Measurements from ENCODE around the gene TSLP. TPM values are rescaled to one million over a fixed set of nuclear protein-coding genes. Genes with fewer than 3 reads are reported as not detected.

Gene TSLP
- polyA plus RNA-seq (2013) = 0.40 and 0.42 TPM in 2 replicates

GRCh38 chr5:111071413-111071812 is at the start of gene TSLP:
TSLP (plus strand) TSS chr5:111071713; CDS start chr5:111071891, 178 bp downstream.
- no peak within 1 kb of the TSS for H2BK5ac ChIP-seq (ENCODE audit: low read depth, low read length, poor library complexity)
- H2AK5ac ChIP-seq (ENCODE audit: low read length) = no peak within 1 kb of the TSS
- peaks cover 1% of the 10 kb centered on the region for H3K79me2 ChIP-seq (ENCODE audit: control insufficient read depth, insufficient read depth, low read length, poor library complexity)
- no peak within 1 kb of the TSS for H3K9ac ChIP-seq (ENCODE audit: low read length)
- H2AFZ ChIP-seq (ENCODE audit: insufficient read depth, low read length, poor library complexity) = peak within 1 kb of the TSS; percentile 39
- H3K18ac ChIP-seq (ENCODE audit: low read length) = no peak within 1 kb of the TSS
- H3K27ac ChIP-seq (ENCODE audit: low read depth, low read length) = no peak within 1 kb of the TSS
- no peak within 1 kb of the TSS for H3K23ac ChIP-seq (ENCODE audit: low read length)
- no peak within 1 kb of the TSS for H4K12ac ChIP-seq (ENCODE audit: low read depth, low read length)
- H3K4me2 ChIP-seq (ENCODE audit: low read length) = peak within 1 kb of the TSS; percentile 57
- H2BK120ac ChIP-seq (ENCODE audit: insufficient read depth, low read length, poor library complexity) = no peak within 1 kb of the TSS
- H4K8ac ChIP-seq (ENCODE audit: low read depth, low read length) = no peak within 1 kb of the TSS
- H3K4ac ChIP-seq (ENCODE audit: low read depth, low read length) = no peak within 1 kb of the TSS
- no CpG with 5 or more reads among the region's 4 CpGs for WGBS (ENCODE audit: extremely low coverage, insufficient coverage, insufficient read length)
- peaks cover 16% of the 10 kb centered on the region for H3K27me3 ChIP-seq (ENCODE audit: insufficient read depth, low read length)
- H3K79me1 ChIP-seq (ENCODE audit: low read length) = peaks cover 3% of the 10 kb centered on the region
- no peak within 1 kb of the TSS for H2BK12ac ChIP-seq (ENCODE audit: low read length)
- DNase-seq = no peak
- no peak within 1 kb of the TSS for H3K14ac ChIP-seq (ENCODE audit: low read length)
- peaks cover 0 to 5% of the 10 kb centered on the region in 2 experiments for H3K4me1 ChIP-seq (ENCODE audit: control insufficient read depth in 1 of 2, insufficient read depth in 2 of 2, low read length in 2 of 2)
- H3K4me3 ChIP-seq (ENCODE audit: low read depth, low read length) = no peak within 1 kb of the TSS
- no peak within 1 kb of the TSS for H4K91ac ChIP-seq (ENCODE audit: low read depth, low read length)
- H3K9me3 ChIP-seq (ENCODE audit: insufficient read depth, low read depth, low read length) = no peaks in the 10 kb centered on the region
- H3K36me3 ChIP-seq (ENCODE audit: control insufficient read depth in 1 of 2, insufficient read depth in 2 of 2, low read length in 2 of 2) = no peaks in the 10 kb centered on the region

GRCh38 chr5:111022301-111022700 is 49.2 kb upstream of the TSLP start:
- Histone ChIP-seq H2BK120ac (ENCODE audit: insufficient read depth, low read length, poor library complexity) (no peak overlapping the region), H3K23ac (ENCODE audit: low read length) (no peak overlapping the region), H3K9me3 (ENCODE audit: insufficient read depth, low read depth, low read length) (no peaks in the 10 kb centered on the region), H3K27ac (ENCODE audit: low read depth, low read length) (no peak overlapping the region), H2AFZ (ENCODE audit: insufficient read depth, low read length, poor library complexity) (no peak overlapping the region), H4K12ac (ENCODE audit: low read depth, low read length) (no peak overlapping the region), H4K91ac (ENCODE audit: low read depth, low read length) (no peak overlapping the region), H3K4me2 (ENCODE audit: low read length) (no peak overlapping the region), H2AK5ac (ENCODE audit: low read length) (no peak overlapping the region), H3K4me3 (ENCODE audit: low read depth, low read length) (no peak overlapping the region), H4K8ac (ENCODE audit: low read depth, low read length) (no peak overlapping the region), H2BK12ac (ENCODE audit: low read length) (no peak overlapping the region), H3K4ac (ENCODE audit: low read depth, low read length) (no peak overlapping the region), H3K4me1 (ENCODE audit: control insufficient read depth in 1 of 2, insufficient read depth in 2 of 2, low read length in 2 of 2) (no peaks in the 10 kb centered on the region), H3K79me2 (ENCODE audit: control insufficient read depth, insufficient read depth, low read length, poor library complexity) (no peaks in the 10 kb centered on the region), H3K9ac (ENCODE audit: low read length) (no peak overlapping the region), H3K36me3 (ENCODE audit: control insufficient read depth in 1 of 2, insufficient read depth in 2 of 2, low read length in 2 of 2) (no peaks in the 10 kb centered on the region), H3K79me1 (ENCODE audit: low read length) (no peaks in the 10 kb centered on the region), H3K27me3 (ENCODE audit: insufficient read depth, low read length) (no peaks in the 10 kb centered on the region), H2BK5ac (ENCODE audit: low read depth, low read length, poor library complexity) (no peak overlapping the region), H3K14ac (ENCODE audit: low read length) (no peak overlapping the region), H3K18ac (ENCODE audit: low read length) (no peak overlapping the region)
- no CpG with 5 or more reads among the region's 5 CpGs for WGBS (ENCODE audit: extremely low coverage, insufficient coverage, insufficient read length)
- no peak for DNase-seq

- no peak overlapping the region for H3K23ac ChIP-seq (ENCODE audit: low read length)
- peaks cover 0 to 2% of the 10 kb centered on the region in 2 experiments for H3K36me3 ChIP-seq (ENCODE audit: control insufficient read depth in 1 of 2, insufficient read depth in 2 of 2, low read length in 2 of 2)
- WGBS (ENCODE audit: extremely low coverage, insufficient coverage, insufficient read length) = no CpG with 5 or more reads among the region's 2 CpGs
These were observed 42.6 kb upstream of the TSLP start for GRCh38 chr5:111028865-111029264.

GRCh38 chr5:111043712-111044506 is 27.6 kb upstream of the TSLP start:
- Histone ChIP-seq H2BK5ac (ENCODE audit: low read depth, low read length, poor library complexity) (no peak overlapping the region), H3K4me2 (ENCODE audit: low read length) (no peak overlapping the region)

More at GRCh38 chr5:111028865-111029264, 42.6 kb upstream of the TSLP start:
- H2AFZ ChIP-seq (ENCODE audit: insufficient read depth, low read length, poor library complexity) = no peak overlapping the region
- H3K79me1 ChIP-seq (ENCODE audit: low read length) = no peaks in the 10 kb centered on the region
- H4K91ac ChIP-seq (ENCODE audit: low read depth, low read length) = no peak overlapping the region
- no peaks in the 10 kb centered on the region for H3K79me2 ChIP-seq (ENCODE audit: control insufficient read depth, insufficient read depth, low read length, poor library complexity)
- no peak overlapping the region for H3K4me2 ChIP-seq (ENCODE audit: low read length)
- H3K4me3 ChIP-seq (ENCODE audit: low read depth, low read length) = no peak overlapping the region
- no peaks in the 10 kb centered on the region for H3K27me3 ChIP-seq (ENCODE audit: insufficient read depth, low read length)
- no peak overlapping the region for H4K12ac ChIP-seq (ENCODE audit: low read depth, low read length)
- H3K4ac ChIP-seq (ENCODE audit: low read depth, low read length) = no peak overlapping the region
- H2AK5ac ChIP-seq (ENCODE audit: low read length) = no peak overlapping the region
- H4K8ac ChIP-seq (ENCODE audit: low read depth, low read length) = no peak overlapping the region
- peaks cover 2% of the 10 kb centered on the region for H3K9me3 ChIP-seq (ENCODE audit: insufficient read depth, low read depth, low read length)
- no peak for DNase-seq
- H2BK12ac ChIP-seq (ENCODE audit: low read length) = no peak overlapping the region
- no peak overlapping the region for H3K9ac ChIP-seq (ENCODE audit: low read length)
- H3K14ac ChIP-seq (ENCODE audit: low read length) = no peak overlapping the region
- H2BK120ac ChIP-seq (ENCODE audit: insufficient read depth, low read length, poor library complexity) = no peak overlapping the region
- no peak overlapping the region for H3K18ac ChIP-seq (ENCODE audit: low read length)
- H3K27ac ChIP-seq (ENCODE audit: low read depth, low read length) = no peak overlapping the region
- no peak overlapping the region for H2BK5ac ChIP-seq (ENCODE audit: low read depth, low read length, poor library complexity)
- no peaks in the 10 kb centered on the region for H3K4me1 ChIP-seq (ENCODE audit: control insufficient read depth in 1 of 2, insufficient read depth in 2 of 2, low read length in 2 of 2)

More at GRCh38 chr5:111043712-111044506, 27.6 kb upstream of the TSLP start:
- Histone ChIP-seq H3K18ac (ENCODE audit: low read length) (no peak overlapping the region), H3K79me1 (ENCODE audit: low read length) (no peaks in the 10 kb centered on the region), H3K4ac (ENCODE audit: low read depth, low read length) (no peak overlapping the region), H3K36me3 (ENCODE audit: control insufficient read depth in 1 of 2, insufficient read depth in 2 of 2, low read length in 2 of 2) (no peaks in the 10 kb centered on the region), H2BK12ac (ENCODE audit: low read length) (no peak overlapping the region), H2AFZ (ENCODE audit: insufficient read depth, low read length, poor library complexity) (no peak overlapping the region), H2AK5ac (ENCODE audit: low read length) (no peak overlapping the region), H4K12ac (ENCODE audit: low read depth, low read length) (no peak overlapping the region), H4K91ac (ENCODE audit: low read depth, low read length) (no peak overlapping the region), H3K27me3 (ENCODE audit: insufficient read depth, low read length) (no peaks in the 10 kb centered on the region), H3K27ac (ENCODE audit: low read depth, low read length) (no peak overlapping the region), H2BK120ac (ENCODE audit: insufficient read depth, low read length, poor library complexity) (no peak overlapping the region), H3K14ac (ENCODE audit: low read length) (no peak overlapping the region), H3K9ac (ENCODE audit: low read length) (no peak overlapping the region), H3K4me3 (ENCODE audit: low read depth, low read length) (no peak overlapping the region), H3K9me3 (ENCODE audit: insufficient read depth, low read depth, low read length) (no peaks in the 10 kb centered on the region), H4K8ac (ENCODE audit: low read depth, low read length) (no peak overlapping the region), H3K79me2 (ENCODE audit: control insufficient read depth, insufficient read depth, low read length, poor library complexity) (no peaks in the 10 kb centered on the region), H3K23ac (ENCODE audit: low read length) (no peak overlapping the region), H3K4me1 (ENCODE audit: control insufficient read depth in 1 of 2, insufficient read depth in 2 of 2, low read length in 2 of 2) (peaks cover 0 to 2% of the 10 kb centered on the region in 2 experiments)
- WGBS (ENCODE audit: extremely low coverage, insufficient coverage, insufficient read length) = no CpG with 5 or more reads among the region's 5 CpGs
- DNase-seq = no peak
